GM19372 (cell line): ENCODE data around the gene F10.

Source experiments
- ATAC-seq: cut with Tn5 transposase; IDR thresholded peaks from one replicate; pipeline ENCODE4 v1.9.1; 2021; ENCODE audit warnings: mild to moderate bottlenecking, low read depth, moderate library complexity; ENCODE audit not compliant: unreplicated experiment

Gene F10

GRCh38 chr13:113115363-113116205 lies 7.0 kb upstream of the F10 start:
- no peak for ATAC-seq

- no peak for ATAC-seq
Measured at GRCh38 chr13:113116206-113116800, 6.3 kb upstream of the F10 start.

GRCh38 chr13:113116871-113117271 lies 5.7 kb upstream of the F10 start:
- no peak for ATAC-seq

GRCh38 chr13:113117335-113117872 lies 5.2 kb upstream of the F10 start:
- no peak for ATAC-seq

- ATAC-seq: no peak
Measured at GRCh38 chr13:113117911-113118260, 4.7 kb upstream of the F10 start.

GRCh38 chr13:113118261-113119021 lies 4.2 kb upstream of the F10 start:
- no peak for ATAC-seq

- no peak for ATAC-seq
Measured at GRCh38 chr13:113119166-113119821, 3.3 kb upstream of the F10 start.

- no peak for ATAC-seq
Measured at GRCh38 chr13:113119822-113120189, 2.8 kb upstream of the F10 start.

- ATAC-seq: no peak
Measured at GRCh38 chr13:113120300-113121182, 2.1 kb upstream of the F10 start.

- ATAC-seq: no peak
Measured at GRCh38 chr13:113121183-113121927, 1.2 kb upstream of the F10 start.

GRCh38 chr13:113121928-113122471 lies 599 bp upstream of the F10 start:
- ATAC-seq: no peak

GRCh38 chr13:113123226-113124201 lies 915 bp downstream of the F10 start:
- ATAC-seq: no peak

- ATAC-seq: no peak
Measured at GRCh38 chr13:113124211-113124970, 1.8 kb downstream of the F10 start.

GRCh38 chr13:113125506-113126264 lies 3.1 kb downstream of the F10 start:
- ATAC-seq: no peak

GRCh38 chr13:113126265-113127150 lies 3.9 kb downstream of the F10 start:
- no peak for ATAC-seq
